HS-27A (cell line): ENCODE results near the gene BTG2.

Source experiments
- DNase-seq: peaks from one replicate; pipeline ENCODE4 v3.0.0-alpha.2; 2012; ENCODE audit warnings: low read depth, missing footprints

The BTG2 gene

DNA sequence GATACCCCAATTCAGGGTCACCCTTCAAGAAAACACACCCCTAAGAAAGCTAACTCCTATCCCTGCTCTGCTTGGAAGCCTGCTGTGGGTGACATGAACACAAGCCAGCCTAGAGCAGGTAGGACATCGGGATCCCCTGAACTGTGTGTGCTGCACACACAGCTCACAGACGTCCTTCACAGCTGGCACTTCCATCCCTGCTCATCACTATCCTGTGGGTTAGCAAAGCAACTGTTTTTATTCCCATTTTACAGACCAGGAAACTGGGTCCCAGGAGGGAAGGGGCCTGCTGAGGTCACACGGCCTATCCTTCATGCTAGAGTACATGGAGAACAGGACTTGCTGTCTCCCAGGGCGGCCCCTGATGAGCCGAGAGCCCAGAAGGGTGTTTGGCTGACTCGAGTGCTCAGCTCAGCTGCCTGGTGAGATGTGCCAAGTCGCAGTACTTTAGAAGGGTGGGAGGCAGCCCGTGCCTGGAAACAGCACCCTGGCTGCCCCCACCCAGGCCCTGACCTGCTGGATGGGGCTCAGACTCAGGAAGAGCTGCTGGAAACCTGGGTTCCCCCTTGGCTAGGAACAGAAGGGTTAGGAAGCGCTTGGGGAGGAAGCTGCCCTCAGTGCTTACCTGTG is 28.3 kb upstream of the BTG2 start:
- no peak for DNase-seq

DNA sequence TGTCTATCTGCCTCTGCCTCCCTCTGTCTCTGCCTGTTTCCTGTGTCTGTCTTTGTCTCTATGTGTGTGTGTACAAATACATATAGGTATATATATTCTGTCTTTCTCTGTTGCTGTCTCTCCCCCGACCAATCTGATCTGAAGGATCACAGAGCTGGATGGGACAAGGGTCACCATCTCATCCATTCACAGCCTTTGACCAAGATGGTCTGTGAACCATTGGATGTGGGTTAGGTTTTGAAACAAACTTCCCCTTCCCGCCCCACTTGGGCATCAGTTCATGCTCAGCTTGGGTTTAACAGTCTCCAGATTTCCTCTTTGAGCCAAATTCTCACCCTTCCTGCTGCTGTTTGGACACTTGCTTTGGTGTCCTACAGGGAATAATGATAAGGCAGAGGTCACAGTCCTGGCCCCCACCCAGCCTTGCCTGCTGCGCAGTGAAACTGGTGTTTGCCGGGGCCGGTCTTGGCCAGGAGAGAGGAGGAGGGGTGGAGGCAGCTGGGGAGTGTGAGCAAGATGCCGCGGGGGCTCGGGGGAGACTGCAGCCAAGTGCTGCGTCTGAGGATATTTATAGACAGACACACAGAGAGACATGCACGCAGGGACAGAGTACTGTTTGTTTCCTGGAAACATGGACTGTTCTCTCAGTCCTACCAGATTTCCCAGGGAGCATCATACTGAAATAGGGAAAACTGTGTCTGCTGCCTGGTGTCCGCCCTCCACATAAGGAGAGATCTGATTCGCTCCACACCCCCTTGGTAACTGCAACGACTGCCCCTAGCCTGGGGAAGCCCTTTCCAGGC is 27.0 kb upstream of the BTG2 start:
- DNase-seq = no peak

DNA sequence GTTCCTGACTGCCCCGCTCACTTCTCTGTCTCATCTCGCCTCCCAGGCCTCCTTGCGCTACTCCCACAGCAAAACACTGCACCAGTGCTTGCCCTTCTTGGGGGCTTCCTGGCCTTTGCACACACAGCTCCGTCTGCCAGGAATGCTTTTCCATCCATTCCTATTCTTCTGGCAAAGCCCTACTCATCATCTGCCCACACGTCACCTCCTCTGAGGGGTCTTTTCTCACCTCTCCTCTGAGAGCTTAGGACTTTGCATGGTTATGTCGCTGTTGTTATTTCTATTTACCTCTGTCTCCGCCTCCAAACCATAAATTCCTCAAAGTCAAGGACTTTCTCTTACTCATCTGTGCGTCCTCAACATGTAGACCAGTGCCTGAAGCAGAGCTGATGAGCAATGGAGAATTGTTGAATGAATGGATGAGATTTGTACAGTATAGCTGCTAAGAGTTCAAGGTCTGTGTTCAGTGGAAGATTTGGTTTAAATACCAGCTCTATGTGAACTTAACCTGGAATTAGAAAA is 26.4 kb upstream of the BTG2 start:
- DNase-seq = no peak

DNA sequence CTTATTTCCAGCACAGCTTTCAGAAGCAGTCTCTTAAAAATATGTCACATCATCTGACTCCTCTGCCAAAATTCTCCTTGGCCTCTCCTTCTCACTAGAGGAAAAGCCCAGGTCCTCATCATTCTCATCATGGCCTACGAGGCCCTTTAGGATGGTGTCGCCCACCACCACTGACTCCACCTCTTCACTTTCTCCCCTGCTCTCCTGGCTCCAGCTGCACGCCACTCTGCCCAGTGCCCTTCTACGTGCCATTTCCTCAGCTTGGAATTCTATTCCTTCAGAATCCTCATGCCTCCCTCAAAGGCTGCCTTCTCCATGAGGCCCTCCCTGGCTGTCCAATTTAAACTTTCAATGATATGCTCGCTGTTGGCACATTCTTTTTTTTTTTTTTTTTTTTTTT is 25.3 kb upstream of the BTG2 start:
- no peak for DNase-seq

DNA sequence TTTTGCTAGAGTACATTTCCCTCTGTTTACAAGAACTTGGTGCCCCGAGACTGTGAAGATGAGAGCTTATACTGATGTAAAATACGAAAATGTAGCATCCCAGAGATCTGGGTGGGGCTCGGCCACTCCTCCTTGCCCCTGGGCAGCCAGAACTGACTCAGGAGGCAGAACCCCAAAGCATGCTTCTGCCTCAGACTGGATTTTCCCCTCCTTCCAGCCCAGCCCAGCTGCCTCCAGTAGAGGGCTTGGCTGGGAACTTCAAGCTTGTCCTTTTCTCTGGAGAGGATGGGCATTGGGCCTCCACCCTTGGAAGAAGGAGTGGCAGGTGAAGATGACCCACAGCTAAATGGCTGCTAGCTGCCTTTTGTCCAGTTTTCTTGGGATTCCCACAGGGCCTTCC is 24.3 kb upstream of the BTG2 start:
- no peak for DNase-seq

DNA sequence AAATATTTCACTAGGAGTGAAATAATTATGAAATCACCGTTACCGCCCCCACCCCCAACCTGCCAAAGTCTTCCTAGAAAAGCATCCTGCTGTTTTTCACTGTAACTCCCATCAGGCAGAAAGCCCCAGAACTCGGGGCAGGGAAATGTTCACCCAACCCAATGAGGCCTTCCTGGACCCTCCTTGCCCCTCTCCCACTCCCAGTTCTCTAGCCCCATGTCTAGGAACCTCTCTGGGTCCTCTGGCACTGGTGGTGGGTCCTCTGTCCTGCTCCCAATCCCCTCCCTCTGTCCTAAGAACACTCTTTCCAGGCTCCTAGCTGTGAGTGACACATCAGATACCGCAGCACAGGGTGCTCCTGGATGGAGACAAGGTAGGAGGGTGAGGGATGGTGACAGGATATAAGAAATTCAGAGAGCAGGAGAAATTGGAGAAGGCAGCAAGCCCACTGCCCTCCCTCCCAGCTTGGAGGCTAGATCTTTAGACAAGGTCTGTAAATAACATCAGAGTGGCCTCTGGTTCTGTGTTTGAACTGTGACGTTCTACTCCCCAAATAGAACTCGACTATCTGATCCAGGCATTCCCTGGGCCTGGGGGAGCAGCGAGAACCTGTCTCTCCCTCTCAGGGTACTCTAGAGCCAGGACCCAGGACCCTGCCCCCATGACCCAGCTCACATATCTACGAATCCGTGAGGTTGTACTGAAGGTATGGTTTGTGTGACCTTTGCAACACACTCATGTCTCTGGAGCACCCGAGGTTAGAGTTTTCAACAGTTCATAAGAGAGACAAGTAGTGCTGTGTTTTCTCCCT is 23.3 kb upstream of the BTG2 start:
- no peak for DNase-seq

DNA sequence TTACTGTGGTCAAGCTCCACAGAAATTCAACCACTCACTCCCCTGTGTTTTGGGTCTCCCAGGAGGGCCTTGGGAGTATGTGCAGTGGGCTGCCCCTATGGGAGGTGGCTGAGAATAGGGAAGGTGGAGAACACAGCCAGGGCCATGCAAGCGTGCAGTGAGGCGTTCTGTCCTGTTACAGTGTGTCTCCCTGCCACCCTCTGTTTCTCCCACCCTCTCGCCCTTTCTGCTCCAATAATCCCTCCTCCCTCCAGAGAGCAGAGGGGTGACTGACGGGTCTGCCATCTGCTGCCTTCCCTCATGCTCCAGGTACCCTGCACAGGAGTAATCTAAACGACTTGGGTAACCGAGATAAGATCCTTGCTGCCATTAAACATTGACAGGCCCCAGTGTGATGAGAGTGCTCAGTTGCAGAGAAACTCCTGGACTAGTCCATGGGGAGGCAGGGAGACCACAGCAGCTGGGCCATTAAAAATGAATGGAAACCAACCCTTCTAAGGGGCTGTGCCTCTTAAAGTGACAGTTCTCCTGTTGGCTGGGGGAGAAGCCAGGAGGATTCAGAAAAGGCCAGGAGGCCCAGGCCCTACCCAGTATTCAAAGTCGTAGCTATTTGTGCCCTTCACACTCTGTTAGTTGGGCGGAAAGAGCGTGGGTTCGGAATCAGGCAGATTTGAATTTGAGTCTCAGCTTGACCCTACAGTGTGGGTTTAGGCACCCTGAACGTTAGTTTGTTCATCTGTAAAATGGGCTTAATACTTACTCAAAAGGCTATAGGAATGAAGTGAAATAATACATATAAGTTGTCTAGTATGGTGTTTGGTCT is 22.4 kb upstream of the BTG2 start:
- DNase-seq = no peak

DNA sequence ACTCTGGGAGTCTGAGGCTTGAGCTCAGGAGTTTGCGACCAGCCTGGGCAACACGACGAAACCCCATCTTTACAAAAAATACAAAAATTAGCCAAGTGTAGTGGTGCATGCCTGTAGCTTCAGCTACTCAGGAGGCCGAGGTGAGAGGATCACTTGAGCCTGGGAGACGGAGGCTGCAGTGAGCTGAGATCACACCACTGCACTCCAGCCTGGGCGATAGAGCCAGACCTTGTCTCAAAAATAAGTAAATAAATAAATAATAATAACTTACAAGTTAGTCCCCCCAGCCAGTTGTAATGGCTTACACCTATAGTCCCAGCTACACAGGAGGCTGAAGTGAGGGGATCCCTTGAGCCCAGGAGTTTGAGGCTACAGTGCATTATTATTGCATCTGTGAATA is 21.7 kb upstream of the BTG2 start:
- DNase-seq = no peak

DNA sequence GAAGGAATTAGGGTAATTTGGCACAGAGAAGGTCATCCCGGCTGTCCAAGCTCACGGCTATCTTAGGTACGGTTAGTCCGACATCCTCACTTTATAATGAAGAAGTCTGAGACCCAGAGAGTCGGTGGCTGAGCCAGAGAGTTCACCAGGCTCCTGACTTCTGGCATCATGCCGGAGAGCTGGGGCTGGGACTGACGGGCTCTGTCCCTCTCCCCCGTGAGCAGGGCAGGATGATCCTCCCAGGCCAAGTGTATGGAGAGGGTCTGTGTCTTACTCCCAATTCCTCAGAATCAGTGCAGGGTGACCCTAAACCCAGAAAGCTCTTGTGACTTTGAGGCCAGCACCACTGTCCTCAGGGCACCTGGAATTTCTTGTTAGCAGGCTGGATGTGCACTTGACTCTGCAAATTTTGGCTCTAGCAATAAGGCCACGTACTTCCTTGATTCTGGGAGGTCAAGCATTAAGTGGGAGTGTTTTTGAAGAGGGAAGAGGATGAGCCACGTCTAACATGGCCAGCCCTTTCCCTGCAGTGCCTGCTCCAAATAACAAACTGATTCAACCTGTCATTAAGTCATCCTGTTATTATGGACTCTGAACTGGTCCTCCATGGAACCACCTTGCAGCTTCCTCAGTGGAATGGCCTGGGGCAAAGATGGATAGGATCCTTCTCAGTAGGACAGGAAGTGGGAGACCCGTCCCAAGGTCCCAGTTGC is 20.8 kb upstream of the BTG2 start:
- no peak for DNase-seq

DNA sequence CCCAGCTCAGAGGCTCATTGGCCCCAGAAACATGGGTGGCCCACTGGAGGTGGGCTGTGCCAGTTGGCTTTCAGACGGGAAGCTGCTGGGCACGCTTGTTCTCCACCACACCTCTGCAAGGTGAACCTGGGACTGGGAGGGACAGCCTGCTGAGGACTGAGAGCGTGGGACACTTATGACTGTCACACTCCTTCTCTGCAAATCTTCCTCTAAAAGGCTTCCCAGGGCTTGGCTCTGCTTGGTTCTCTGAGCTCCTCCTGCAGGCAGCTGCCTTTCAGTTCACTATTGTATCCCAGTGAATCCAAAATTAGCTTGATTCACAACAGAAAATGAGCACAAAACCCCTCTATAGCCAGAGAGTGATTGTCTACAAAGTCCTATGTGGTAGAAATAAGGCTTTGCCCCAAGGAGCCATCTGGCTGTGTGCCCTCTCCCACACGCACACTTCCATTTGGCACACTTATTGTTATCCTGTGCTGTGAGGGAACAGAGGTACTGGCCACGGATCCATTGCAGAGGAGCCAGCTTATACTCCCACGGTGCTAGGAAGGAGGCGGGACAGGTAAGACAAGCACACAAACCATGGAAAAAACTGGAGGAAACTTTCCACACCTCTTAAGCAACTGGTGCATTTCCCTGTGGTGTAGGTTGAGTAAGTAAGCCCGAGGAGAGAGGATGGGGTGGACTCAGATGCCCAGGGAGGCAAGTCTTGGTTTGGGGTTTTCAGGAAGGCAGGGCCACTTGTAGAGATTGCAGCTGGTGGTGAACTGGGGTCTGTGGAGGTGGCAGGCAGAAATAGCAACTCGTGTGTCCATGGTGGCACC is 18.9 kb upstream of the BTG2 start:
- DNase-seq = no peak

DNA sequence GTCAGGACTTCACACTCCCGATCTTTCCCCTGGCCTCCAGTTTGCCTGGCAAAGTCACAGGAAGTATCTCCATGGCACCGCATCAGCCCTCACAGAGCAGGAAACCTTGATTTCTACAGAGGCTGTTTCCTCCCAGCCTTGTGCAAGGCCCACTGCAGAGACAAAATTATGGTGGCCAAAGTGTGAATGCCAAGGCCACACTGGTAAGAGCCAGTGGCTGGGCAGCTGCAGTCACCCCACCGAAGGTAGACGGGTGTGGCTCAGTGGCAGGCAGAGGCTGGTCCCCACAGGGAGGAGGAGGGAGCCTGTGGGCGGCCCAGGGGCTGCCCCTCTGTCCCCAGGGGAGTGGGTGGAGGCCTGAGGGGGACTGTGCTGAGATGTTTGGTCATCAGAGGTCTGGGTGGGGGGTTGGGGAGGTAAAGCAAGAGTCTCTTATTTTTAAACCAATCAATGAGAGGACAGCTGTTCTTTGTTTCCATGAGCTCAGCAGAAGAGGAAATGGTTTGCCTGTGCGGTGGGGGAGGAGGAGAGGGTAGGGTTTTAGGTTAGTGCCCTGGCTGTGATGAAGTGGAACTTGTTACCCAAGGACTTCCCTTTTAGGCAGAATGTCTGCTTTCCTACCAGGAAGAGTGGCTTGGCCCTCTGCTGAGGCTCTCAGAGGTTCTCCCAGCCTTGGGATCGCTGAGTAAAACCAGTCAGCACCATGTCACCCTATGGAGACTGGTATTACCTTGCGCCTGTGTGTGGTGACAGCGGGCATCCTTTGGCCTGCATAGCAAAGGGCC is 18.0 kb upstream of the BTG2 start:
- DNase-seq = no peak

DNA sequence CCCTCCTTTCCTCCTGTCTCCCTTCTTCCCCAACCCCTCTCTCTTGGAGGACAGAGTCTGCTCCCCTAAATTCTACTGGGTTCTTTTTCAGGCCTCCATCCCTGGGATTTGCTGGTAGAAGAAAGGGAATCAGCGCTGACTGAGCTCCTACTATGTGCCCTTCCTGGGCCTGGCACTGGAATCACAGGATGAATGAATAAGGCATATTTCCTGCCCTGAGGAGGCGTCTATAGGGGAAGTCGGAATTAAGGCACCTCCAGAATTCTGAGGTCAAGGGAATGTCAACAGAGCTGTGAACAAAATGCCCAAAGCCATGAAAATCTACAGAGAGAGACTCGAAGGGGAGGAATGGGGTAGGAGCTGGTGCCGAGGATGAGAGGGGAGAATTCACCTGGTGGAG is 17.4 kb upstream of the BTG2 start:
- no peak for DNase-seq

DNA sequence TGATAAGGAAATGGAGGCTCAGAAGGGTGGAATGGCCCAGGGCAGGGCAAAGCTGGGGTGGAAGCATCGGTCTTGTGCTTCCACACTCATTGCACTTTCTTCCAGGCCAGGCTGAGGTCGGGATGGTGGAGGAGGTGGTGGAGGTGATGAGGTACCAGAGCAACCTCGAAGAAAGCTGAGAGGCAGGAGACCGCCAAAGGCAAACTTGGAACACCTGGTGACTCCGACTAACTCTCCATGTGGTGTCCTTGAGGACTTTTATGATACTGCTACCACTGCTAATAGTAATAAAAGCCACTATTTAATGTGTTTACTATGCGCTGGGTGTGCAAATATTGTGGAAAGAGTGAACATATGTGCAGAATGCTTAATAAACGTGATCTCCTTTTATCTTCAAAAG is 16.9 kb upstream of the BTG2 start:
- no peak for DNase-seq

DNA sequence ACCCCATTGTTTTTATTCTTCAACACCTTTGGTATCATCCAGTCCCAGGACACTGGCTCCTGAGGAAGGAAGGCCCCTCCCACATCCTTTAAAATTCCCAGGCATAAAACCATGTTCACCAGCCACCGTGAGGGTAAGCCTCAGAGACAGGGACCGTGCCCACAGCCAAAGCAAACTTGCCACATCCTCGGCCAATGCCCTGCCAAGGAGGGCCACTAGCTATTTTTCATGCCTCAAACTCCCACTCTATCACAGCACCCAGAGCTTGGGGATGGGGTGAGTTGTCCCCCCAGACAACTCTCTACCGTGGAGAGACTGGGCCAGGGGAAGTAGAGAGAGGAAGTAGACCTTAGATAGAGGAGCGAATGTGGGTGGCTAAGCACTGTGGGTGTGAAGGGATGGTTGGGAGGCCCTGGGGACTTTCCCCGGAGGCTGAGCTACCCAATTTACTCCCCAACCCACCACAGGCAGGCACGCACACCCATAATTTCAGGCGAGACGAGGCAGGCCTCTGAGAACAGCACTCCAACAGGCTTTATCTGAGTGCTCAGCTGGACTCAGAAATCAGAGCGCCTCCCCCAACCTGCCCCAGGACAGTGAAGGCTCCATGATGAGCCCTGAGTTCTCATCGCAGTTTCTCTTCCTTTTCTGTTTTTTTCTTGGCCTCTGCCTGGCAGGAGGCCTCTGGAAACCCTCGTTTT is 15.9 kb upstream of the BTG2 start:
- no peak for DNase-seq

DNA sequence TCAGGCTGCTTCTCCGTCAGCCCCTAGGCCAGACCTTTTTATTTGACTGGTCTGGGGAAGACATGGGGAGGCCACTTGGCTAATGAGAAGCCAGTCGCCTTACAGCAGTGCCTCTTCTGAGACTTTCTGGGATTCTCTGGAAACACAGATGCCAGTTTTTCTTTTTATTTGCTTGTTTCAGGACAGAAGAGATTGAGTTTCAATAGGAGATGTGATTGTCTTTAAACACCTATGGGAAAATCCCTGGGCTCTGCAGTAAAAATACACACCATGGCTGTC is 15.4 kb upstream of the BTG2 start:
- DNase-seq = no peak

DNA sequence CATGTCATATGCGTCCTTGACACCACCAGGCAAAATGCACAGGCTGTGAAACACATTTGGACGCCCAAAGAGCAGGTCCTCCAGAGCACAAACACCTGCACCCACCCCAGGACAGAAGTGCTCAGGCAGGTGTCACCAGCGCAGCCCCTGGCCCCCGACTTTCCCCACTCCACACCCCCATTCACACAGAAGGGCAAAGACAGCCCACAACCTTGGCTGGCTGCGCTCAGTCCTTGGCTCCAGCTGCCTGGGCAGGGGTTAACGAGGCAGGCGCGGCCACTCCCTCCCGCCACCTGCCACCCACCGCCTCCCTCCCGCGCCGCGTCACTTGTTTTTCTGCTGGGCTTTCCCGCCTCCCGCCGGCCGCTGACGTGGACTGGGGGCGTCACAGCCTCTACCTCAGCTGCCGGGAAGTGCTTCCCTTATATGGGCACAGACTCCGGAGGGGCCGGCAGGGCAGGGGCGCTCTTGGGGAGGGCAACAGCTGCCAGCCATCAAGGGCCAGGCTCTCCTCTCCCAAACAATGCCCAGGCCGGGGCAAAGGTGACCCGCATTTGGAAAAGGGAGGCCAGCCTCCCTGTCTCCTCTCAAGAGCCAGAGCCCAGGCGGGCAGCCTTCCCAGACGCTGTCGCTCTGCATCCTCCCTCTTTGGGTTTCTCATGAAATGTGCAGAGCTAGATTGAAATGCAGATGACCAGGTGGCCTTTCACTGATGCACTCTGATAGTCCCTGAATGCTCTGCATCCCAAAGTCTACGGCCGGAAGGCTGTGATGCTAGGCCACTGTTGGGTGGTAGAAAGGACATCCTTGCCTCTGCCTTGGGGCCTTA is 14.8 kb upstream of the BTG2 start:
- no peak for DNase-seq

DNA sequence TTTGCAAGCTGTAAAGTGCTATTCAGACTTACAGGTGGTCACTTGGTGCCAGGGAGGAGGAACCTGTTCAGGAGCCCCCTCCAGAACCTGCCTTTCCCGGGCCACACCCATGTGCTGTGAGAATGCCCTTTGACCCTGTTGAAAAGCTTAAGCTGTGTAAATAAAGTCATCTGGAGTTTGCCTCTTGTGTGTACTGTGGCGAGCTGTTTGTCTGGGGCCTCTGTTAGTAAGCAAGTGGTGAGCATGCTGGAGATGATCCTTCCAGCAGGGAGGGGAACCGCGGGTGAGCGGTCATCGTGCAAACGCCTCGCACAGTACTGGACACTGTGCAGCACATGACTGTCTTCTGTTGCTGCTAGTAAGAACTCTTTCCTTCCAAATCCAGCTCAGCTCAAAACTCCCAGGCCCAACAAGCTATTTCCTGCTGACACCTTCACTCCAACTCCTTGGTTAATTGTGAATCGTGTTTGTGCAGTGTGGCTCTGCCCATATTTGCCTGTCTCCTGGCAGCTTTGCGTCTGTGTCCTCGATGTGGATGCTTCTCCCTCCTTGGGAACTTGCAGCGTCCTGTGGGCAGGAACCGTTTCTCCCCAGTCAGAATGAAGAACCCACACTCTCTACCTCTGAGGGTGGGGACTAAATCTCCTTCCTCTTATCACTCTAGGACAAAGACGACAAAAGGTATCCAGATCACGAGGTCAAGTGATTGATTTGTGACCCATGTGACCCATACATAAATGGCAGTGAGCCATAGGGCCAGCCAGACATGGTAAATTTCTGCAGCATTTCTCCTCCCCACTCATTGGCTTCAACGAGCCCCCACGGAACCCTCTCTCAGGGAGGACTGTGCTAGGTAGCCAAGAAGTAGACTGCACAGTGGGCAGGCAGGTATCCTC is 13.9 kb upstream of the BTG2 start:
- DNase-seq = no peak
